SHP77 (cell line): ENCODE measurements around the gene FBP1.
"Not testable (repeated sequence)": the region's sequence is repeated elsewhere in the genome, so short reads cannot be mapped to it uniquely, and the experiment has no call there.

Experiments used
- DNase-seq, 2 experiments: peaks; one replicate each; lab custom pipeline; 2025; lab: John Stamatoyannopoulos, UW

The FBP1 gene

DNA sequence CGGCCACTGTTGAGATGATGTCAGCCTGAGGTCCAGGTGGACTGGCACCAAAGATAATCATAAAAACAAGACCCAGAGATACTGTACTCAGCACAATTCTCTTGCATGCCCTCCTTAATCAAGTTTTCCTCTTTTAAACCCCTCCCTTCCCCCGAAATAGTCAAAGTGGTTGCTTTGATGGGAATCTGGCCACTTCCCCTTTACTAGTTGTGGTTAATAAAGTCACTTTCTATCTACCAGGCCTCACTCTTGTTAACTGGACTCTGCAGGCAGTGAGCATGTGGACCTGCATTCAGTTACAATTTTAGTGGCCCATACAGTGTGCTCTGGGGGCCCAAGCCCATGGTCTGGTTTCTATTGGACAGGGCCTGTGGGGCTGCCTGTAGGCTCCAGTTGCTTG is 63.2 kb downstream of the FBP1 start:
- DNase-seq, result no peak

- DNase-seq, result no peak
These were observed 70.2 kb downstream of the FBP1 start for GRCh38 chr9:94568972-94569712.

GRCh38 chr9:94568250-94568889 is 70.9 kb downstream of the FBP1 start:
- DNase-seq, result no peak

DNA sequence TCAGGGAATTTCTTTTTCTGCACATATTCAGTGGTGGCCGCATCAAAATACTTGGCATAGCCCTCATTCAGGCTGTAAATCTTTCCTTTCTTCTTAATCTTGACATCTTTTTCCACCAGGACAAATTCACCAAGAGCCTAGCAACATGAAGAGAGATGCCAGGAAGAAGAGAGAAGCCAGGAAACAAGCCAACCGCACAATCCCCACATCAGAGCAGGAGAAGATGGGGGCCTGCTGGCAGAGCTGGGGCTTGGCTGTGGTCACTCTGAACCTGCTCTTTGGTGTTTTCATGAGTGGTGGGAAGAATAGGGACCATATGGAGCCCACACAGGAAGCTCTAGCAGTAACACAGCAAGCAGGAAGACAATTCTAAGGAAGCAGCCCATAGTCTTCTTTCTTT is 72.0 kb downstream of the FBP1 start:
- no peak for DNase-seq

- no peak for DNase-seq
These were observed 72.8 kb downstream of the FBP1 start for GRCh38 chr9:94566550-94566949.

GRCh38 chr9:94564279-94564678 is 75.0 kb downstream of the FBP1 start:
- not testable (repeated sequence) for DNase-seq

DNA sequence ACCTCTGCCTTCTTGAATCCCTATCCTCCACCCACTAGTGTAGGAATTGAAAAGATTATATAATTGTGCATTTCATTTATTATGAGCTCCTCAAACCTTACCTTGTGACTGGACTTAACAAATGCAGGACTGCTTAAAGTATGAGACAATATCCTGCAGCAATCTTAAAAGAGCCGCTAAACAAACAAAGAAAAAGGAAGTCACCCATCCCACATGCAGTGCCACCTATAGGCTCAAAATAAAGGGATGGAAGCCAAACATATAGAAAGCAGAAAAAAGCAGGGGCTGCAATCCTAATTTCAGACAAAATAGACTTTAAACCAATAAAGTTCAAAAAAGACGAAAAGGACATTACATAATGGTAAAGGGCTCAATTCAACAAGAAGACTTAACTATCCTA is 75.8 kb downstream of the FBP1 start:
- DNase-seq, result no peak

DNA sequence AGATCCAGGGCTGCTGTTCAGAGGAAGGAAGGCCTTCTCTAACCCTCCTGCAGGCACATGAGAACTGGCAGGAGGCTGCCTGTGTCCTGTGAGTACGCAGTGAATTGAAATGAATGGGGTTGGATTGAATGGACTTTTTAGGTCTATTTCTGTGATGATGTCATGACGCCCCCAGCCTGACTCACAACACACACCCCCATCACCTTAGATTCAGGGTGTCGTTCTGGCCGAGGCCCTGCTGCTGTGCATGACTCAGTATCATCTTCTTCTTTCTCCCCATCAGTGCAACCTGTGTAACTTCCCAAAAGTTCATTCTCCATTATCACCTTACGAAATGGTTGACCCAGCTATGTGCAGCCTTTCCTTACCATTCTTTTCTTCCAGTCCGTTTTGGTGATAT is 79.1 kb downstream of the FBP1 start:
- DNase-seq, result no peak

- no peak for DNase-seq
These were observed 81.9 kb downstream of the FBP1 start for GRCh38 chr9:94557376-94557775.

DNA sequence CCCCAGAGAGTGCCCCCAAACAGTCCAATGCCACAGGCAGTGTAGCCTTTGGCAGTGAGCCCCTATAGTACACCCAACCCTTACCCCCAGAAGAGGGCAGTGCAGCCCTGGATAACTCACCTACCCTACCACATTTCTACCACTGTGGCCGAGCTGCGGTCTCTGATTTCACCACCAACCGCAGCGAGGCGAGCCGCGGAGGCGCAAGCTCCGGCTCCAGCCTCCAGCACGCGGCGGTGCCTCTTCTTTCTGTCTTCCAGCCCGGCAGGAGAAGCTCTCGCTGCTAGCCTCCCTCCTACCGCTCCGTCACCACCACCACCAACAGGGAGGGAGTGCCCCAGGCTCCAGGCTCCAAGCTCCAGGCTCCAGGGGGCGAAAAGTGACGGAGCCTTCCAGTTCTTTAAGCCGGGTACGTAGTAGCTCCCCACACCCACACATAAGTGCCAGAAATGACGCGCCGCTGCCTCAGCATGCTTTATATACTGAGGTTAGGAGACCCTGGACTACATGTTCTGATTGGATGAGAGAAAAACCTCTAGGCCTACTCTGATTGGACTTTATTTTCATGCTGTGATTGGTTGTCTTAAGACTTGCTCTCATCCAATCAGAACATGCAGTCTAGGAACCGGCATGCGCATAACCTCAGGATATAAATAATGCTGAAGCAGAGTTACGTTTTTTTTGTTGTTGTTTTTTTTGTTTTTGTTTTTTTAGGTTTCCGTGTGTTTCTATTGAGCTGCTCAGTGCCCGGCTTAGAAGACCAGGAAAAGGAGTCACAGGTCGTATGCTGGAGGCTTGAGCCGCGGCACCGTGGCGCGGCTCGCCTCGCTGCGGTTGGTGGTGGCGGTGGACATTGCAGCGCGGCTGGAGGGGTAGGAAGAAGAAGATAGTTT is 84.6 kb downstream of the FBP1 start, which contains the start of gene PCAT7:
Gene PCAT7 (plus strand): TSS at position 645 of the 893 bp plus-strand sequence.
- peak; percentile 79 to 86 for DNase-seq

DNA sequence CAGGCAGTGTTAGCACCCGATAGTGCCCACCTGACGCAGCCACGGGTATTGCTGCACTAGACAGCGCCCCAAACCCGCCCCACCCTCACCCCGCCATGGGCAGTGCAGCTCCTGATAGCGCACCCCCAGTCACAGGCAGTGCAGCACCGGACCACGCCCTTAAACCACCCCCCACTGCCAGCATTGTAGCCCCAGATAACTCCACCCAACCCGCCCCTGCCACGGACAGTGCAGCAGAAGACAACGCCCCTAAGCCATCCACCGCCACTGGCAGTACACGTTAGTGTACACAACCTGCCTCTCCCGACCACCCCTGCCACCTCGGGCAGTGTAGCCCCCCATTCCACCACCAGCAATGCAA is 85.3 kb downstream of the FBP1 start:
- no peak for DNase-seq
